SKM-1 treated with dmso at 0.1 percent for 144 hours (cell line): ENCODE results near the gene ILK.
A peak's percentile ranks its signal among the peaks of the same experiment; 100 is the strongest.

Source experiments
- DNase-seq: peaks from one replicate; lab custom pipeline; 2025; ENCODE audit not compliant: unreplicated experiment; lab: John Stamatoyannopoulos, UW

The ILK gene

DNA sequence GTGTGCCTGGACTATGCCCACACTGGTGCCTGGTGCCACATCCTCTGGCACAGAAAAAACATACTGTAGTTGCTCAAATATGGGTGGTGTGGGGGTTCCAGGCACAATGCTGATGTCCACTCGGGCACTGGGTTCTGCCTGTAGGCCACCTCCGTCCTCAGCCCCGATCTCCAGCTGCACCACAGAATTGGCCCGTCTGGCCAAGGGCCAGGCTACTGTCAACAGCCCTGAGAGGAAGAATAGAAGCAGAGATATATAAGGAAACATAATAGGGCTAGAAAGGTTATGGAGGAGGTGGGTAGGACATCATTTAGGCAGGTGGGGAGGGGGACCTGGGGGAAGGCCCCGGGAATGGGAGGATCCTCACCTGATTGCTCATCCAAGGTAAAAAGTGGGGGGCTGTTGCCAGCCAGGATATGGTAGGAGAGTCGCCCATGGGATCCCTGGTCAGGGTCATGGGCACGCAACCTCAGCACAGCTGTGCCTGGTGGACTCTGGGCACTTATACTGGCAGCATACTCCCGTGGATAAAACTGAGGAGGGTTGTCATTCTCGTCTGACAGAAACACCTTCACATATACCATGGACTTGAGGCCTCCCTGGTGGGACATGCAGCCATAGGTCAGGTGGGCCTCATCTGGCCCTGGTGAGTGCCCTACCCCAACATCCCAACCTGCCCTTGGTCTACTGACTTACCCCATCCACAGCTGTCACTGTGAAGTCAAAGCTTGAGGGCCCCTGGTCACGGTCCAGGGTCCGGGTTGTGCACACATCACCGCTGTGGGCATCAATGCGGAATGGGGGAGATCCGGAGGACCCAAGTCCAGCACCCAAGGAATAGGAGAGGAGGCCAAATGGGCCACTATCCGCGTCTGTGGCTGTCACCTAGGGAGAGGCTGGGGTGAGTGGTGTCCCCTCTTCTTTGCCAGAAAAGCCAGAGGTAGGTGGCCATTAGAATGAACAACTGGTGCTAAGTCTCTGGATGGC is 30.1 kb downstream of the ILK start:
- no peak for DNase-seq

DNA sequence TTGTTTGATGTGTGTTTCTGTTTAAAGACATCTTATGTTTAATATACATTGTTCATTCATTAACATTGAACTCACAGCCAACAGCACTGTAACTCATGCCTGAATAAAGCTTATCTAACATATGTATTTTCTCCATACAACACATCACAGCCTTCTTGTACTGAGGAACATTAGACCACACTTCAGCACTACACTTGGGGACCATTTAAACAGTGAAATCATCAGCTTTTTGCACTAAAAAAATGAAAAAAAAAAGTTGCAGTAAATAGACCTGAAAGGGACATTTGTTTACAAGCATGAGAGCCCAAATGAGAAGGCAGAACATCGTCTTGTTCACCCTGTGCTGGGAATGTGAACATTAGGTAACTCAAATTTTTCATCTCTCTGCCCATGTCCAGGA is 31.0 kb downstream of the ILK start:
- no peak for DNase-seq

DNA sequence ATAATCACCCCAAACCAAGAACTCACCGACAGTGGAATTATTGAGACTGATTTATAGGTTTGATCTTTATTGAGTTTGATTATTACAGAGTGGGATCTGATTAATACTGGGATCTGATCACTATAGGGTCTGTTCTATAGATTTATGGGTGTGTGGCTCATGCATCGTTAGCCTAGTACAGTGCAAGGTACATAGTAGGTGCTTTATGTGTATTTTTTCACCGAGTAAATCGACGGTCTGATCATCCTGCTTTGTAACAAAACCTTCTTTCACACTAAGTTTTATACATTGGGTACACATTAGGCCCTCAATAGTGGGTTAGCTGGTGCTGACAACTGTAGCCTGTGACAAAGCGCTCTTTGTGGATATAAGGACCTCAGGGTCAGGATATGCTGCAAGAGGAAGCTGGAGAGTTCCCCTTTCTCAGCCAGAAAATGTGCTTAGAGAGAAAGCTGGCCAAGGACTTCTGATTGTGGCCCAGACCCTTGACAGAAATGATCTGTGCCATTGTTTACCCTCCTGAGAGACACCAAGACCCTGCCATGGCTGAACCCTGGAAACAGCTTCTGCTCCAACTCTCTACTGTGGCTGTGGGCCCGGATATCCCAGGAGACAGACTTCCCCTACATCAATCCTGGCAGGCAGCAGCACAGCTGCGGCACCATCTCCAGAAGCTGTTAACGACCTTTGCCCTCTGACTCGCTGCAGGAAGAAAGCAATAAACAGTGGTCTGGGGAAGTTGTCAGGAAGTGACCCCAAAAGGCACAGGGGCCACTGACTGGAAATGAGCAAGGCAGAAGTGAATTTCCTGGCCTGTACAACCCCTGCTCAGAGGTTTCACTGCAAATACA is 31.7 kb downstream of the ILK start:
- peak; percentile 81 for DNase-seq

DNA sequence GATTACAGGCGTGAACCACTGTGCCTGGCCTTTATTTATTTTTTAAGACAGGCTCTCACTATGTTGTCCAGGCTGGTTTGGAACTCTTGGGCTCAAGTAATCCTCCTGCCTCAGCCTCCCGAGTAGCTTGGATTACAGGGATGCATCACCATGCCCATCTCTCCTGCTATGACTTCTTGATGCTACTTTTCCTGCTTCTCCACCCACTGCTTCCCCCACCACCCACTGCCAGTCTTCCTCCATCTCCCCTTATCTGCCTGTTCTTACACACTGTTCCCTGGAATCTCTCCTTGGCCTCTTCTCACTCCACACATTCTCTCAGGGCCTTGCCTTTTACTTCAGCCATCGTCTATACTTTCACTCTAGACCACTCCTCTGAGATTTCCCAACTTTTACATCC is 32.9 kb downstream of the ILK start:
- DNase-seq, result no peak

DNA sequence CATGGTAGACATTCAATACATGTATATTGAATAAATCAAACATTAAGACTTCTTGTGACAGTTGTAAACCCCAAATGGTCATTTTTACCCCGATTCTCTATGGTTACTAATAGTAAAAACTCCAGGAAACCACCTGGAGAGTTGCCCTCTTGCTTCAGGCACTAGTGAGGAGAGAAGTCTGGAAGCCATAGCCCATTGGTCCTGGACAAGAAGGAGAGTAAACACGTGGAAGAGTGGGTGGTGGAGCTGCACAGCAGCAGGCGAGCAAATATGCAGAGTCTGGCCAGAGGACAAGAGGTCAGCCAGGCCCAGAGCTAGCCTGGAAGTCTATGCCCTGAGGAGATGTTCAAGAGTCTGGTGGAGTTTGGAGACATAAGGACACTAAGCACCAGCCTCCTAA is 34.3 kb downstream of the ILK start:
- no peak for DNase-seq

DNA sequence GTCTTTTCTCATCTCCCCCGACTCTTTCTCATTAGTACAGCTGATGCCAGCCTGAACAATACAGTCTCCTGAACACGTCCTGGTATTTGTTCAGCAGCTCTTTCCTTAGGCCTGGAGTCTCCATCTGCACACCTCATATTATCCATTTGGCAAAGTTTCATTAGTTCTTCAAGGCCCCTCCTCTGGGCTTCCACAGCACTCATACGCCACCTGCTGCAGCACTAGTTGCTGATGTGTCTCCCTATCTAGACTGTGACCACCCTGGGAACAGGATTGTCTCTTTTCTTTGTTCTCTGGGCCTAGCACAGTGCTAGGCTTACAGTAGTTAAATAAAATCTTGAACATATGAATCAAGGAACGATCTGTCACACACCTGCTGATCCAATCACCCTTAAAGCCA is 34.9 kb downstream of the ILK start:
- DNase-seq, result no peak

DNA sequence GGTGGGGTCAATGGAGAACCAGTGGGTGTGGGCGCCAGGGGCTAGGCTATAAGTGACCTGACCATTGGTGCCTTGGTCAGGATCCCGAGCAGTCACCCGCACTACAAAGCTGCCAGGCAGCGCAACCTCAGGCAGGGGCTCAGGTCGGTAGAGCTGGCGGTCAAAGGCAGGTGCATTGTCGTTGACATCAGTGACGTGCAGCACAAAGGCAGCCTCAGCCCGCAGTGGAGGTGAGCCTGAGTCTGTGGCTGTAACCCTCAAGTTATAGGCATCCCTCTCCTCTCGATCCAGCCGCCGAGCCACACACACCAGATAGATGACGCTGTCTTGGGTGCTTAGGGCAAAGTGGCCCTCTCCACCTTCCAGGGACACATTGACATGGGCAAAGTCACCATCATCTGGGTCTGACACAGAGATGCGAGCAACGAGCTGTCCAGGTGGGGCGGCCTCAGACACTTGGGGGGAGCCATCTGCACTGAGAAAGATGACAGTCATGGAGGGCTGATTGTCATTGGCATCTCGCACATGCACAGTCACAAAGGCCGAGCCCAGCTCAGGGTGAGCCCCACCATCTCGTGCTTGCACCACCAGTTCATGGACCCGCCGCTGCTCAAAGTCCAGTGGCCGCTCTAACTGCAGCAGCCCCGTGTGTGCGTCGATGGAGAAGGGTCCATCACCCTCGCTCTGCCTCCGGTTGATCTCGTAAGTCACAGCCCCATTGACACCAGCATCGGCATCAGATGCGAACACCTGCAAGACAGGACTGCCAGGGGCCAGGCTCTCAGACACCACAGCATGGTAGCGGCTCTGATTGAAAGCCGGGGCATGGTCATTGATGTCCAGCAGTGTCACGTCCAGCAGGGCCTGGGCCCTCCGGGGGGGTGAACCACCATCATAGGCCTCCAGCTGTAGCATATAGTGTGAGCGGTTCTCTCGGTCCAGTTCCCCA is 36.7 kb downstream of the ILK start:
- DNase-seq, result no peak

DNA sequence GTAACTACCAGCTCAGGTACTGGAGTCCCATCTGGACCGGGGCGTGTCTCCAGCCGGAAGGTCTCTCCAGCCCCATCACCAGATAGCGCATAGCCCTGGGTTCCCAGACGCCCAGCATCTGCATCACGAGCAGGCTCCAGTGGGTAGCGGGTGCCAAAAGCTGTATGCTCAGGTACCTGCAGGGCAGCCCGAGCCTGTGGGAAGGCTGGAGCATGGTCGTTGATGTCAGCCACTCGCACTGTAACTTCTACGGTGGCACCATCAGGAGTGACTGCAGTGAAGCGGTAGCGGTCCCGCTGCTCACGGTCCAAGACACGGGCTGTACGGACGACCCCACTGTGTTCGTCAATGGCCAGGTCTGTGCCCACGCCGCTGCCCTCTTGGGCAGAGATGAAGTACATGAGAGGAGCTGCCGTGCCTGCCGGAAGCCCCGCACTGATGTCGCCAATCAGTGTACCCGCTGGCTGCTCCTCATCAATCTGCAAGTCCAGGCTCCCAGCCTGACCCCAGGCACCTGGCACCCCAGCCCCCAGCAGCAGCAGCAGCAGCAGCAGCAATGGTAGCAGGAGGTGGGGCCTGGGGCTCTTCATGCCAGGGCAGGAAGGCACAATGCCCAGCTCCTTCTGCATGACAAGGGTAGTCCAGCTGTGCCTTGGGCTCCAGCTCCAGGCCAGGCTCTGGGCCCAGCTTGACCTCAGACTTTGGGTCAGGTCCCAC is 37.6 kb downstream of the ILK start:
- no peak for DNase-seq

DNA sequence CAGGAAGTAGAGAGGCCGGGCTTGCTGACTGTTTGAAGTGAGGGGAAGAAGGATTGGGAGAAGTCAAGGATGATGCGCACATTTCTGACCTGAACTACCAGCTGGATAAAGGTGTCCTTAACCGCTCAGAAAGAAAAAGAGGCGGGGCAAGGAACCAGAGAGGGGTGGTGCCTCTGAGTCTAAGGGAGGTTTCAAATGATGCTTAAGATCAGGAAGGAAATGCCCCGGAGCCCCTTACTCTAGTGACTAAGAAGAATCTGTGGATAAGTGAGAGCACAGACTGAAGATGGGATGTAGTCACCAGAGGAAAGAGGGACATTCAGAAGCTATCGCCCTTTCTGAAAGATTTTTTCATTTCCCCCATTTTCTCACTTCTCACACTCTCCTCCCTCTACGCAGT is 39.4 kb downstream of the ILK start:
- no peak for DNase-seq

DNA sequence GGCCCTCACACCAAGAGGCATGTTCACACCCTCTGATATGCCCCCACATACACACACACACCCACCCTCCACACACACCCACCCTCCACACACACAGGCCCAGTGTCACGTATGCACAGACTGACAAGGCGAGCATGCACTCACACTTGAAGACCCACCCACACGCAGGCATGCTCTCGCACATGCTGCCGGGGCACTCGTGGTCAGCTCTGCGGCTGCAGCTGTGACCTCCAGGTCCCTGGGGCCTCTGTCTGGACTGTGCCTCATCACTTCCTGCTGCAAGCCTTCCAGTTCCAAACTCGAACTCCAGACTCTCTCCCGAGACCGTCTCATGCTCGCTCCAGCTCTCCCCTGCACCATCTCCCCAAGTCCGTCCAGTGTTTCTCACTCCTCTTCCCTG is 42.5 kb downstream of the ILK start:
- DNase-seq, result peak; percentile 54

DNA sequence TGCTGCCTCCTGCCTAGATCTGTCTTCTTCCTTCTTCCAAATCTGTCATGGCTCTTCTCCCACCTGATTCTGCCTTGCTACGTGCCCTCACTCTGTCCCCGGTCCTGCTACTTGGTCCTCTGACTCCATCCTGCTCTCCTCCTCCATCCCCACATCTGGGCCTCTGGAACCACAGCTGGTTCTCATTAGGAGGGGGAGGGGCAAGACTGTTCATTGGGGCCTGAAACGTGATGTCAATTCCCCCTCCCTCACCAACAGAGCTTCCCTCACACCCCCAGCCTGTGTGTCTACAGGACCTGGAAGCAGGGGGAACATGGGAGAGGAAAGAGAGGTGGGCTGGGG is 43.0 kb downstream of the ILK start:
- DNase-seq, result peak; percentile 70

DNA sequence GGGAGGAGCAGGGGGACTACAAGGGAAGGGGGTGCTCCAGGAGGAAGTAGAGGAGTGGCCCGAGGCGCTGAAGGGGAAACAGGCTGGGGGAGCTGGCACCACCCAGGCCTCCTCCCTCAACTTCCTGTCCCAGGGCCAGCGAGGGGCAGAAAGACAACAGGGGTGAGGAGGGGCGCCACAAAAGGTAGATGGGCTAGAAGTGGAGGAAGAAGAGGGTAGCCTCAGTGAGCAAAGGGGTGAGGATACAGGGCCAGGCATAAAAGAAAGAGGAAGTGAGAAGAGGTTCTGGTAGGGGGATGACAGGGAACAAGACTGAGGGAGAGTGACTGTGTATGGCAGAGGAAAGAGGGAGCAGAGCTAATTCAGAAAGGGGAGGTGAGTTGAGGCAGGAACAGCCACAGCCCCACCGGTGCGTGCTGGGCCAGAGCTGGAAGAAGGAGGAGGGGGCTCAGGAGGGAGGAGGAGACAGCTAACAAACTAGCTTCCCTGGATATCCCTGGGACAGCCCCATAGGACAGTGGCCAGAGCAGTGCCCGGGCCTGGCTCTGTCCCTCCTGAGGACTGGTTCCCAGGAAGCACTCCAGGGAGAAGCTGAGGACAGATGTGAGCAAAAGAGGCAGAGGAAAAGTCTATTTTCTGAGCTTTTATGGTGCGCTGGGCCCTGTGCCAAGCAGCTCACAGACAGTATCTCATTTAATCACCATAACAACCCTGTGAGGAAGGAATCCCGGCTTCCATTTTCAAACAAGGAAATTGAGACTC is 43.5 kb downstream of the ILK start:
- DNase-seq, result peak; percentile 96

DNA sequence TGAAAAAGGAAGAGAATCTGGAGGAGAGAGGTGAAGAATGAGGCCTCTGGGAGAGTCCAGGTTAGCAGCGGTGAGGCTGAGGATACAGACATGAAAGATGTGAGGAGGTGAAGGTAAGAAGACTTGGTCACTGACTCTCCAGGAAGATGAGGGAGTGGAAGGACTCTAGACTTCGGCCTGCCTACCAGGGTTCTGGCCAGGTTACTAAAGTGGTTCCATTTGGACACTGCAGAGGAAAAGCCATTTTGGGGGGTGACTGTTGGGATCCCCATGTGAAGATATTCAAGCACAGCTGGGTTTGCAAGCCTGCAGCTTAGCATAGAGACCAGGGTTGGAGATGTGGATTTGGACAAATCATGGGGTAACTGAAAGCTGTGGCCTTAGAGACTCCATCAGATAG is 44.3 kb downstream of the ILK start:
- no peak for DNase-seq

DNA sequence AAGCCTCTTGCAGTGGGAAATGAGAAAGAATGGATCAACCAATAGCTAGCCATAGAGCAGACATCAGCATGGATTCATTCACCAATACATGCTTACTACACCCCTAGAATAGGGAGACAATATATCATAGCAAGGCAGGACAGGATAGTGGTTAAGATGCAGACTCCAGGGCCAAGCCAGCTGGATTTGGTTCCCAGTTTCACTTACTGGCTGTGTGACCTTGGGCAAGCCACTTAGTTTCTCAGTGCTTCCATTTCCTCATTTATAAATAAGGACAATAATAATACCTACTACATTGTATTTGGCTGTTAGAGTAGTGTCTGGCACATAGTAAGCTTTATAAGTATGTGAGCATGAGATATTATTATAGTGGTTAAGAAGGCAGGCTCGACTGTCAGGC is 44.9 kb downstream of the ILK start:
- peak; percentile 32 for DNase-seq

DNA sequence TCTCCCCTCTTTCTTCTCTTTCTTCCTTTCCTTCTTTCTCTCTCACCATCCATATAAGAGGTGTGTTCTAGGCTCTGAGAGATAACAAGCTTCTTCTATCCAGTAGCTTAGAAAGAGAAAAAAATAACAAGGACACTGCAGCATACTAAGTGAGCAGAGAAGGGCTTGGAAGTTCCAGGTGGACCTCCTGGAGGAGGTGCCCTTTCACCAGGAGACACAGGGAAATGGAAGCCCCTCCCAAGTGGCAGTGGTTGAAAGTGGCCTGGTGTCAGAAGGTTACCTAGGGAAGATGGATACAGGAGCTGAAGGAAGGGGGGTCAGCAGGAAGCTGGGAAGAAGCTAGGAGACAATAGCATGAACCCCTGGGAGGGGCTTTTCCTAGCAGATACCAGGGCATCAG is 46.5 kb downstream of the ILK start:
- DNase-seq, result no peak

DNA sequence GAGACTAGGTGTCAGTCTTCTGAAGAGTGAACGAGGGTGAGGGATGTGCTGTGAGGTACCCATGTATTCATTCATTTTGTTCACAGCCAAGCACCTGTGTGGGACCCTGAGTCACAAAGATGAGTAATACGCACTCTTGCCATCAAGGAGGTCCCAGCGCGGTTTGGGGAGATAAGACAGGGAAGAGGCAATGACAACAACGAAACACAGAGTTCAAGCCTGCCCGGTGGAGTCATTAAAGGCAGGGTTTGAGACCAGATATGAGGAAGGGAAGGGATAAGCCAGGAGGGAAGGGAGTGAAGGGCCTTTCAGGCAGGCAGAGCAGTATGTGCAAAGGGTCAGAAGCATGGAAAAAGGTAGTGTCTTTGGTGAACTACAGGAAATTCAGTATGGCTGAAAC is 47.4 kb downstream of the ILK start:
- no peak for DNase-seq

DNA sequence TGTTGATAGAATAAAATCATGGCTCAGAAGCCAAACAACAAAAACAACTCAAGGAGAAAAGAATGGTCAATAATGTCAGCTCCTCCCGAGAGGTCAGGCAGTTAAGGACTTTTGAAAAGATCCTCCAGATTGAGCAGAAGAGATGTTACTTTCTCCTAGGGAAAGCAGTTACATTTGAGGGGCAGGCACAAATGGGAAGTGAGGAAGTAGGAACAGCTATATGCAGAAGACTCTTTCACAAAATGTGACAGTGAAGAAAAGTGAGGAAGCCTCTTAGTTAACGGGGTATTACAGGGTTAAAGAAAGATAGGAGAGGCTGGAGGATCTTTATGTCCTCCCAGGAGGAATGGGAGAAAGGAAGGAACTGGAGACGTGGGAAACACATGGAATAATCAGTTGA is 48.6 kb downstream of the ILK start:
- no peak for DNase-seq

DNA sequence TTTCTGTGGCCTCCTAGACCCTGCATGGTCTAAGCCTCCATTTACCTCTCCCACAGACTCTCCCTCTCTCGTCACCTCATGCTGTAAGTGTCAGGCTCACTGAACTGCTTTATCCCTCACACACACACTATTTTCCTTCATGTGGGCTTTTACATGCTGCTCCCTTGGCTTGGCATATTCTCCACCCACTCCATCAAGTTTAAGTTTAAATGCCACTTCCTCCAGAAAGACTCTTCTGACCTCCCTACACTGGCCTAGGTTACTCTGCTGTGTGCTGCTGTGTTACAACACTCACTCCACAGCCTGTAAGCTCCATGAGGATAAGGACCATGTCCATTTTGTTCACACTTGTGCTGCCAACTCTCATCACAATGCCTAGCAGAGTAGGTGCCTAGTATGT is 49.5 kb downstream of the ILK start:
- DNase-seq, result no peak

DNA sequence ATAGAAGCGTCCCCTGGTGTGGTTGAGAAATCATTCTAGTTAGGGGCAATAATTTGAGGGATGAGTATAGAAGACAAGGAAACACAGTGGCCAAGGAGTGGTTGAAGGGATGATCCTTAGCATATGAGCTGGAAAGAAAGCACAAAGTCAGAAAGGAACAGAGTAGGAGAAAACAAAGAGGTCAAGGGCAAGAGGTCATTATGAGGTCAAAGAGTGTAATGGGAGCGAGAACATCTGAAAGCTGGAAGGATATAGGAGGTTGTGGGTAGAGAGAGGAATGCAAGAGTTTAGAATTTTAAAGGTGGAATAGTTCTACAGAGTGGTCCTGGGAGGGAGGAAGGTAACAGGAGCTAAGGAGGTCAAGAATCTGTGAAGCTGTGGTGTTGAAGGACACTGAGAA is 50.1 kb downstream of the ILK start:
- DNase-seq, result no peak
